Muscle of arm (tissue), 12 donors: ENCODE results near the gene LHFPL2. TPM values are rescaled to one million over a fixed set of nuclear protein-coding genes. Genes with fewer than 3 reads are reported as not detected.
A peak's percentile ranks its signal among the peaks of the same experiment; 100 is the strongest.

Experiments used
- DNase-seq: peaks from one replicate; pipeline ENCODE4 v3.0.0-alpha.2; 2013
- polyA plus RNA-seq, 12 donors: library from polyadenylated mRNA; unstranded; fragments of 120-200 nt; gene quantifications; one replicate each; pipeline ENCODE4 v1.2.1, GENCODE V29; 2013; ENCODE audit not compliant: insufficient read length in 12 of 12

Gene LHFPL2
- polyA plus RNA-seq, 12 donors, result 47.8 to 111 (median 57.5) TPM; not detected in 1

DNA sequence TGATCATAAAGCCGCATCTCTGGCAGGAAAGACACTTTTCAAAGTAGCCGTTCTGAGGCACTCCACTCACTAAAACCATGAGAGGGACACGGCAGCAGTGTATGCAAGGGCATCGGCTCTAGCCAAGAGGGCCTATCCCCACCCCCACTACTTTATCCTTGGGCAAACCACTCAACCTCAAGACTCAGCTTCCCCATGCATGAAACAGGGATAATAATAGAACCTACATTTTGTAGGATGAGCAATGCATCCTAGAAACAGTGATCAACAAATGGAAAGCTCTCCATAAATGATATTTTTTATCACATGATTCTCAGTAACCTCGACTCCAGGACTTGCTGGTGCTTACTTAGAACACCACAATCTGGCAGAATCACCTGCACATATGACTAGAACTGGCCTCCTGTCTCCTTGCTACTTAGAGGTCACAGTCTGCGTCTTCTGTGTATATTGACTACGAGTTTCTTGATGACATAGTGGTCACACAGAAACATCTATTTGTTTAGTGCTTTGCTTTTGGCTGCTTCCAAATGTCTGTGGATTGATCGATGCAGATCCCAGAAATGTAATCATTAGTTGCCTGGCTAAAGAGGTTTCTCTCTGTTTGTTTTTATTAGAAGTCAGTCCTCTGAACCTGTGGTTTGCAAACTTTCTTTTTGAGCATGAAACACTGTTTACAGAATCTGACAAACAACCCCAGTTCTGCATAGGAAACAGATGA is 102.1 kb downstream of the LHFPL2 start:
- DNase-seq, result no peak

DNA sequence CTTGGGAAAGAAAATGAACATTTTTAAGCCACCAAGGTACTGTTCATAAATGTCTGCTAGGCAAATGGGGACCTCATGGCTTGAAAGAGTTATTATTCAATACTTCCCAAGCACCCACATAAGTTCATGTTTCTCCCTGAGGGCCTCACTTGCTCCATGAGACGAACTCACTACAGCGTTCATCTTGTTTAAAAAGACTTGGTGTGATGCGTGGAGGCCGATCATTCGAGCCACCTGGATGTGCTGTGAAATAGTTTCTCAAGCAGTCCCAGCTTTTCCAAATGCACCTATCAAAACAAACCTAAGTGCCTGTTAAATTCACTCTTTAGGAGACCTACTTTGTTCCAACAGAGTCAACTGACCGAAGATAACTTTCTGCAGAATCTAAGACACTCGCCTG is 103.2 kb downstream of the LHFPL2 start:
- DNase-seq, result no peak

DNA sequence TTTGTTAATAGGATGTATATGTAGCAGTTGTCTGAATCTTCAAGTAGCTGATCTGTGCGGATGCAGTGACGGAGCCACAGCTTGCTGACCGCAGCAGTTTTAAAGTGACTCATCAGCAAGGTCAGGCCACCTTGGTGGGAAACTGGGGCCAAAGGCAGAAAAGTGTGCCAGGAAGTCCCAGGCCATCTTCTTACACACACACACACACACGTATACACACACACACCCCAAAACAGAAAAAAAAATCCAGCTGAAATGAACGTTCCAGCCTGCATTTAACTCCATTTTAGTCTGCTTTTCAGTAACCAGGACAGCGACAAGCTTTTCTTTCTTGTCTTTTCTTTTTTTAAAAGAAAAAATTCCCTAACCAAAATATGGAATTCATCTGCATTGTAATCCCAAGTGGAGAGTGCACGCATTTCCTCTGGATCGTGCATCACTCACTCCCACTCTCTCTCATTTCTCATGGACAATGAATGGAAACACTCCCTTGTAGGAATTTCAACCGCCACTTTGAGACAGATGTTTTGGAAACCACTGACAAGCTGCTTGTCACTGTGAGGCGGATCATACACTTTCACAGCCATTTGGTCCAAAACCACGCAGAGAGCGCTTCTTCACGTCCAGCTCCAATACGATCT is 103.9 kb downstream of the LHFPL2 start:
- peak; percentile 83 for DNase-seq

DNA sequence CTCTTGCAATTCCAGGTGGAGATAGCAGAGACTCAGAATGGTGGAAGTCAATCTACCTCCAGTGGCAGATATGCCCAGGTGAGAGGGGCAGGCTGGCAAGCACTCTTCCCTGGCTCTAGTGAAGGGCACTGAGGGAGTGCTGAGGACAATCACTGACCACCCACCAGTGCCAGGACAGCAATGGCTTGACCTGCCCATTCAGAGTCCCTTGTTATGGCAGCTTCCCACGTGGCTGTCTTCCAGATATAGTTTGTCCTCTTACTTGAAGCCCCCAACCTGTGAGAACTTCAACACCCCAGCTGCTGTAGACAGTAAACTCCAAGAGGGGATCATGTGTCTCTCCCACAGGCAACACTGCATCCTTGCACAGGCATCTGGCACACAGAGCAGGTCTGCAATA is 104.7 kb downstream of the LHFPL2 start:
- DNase-seq, result no peak

DNA sequence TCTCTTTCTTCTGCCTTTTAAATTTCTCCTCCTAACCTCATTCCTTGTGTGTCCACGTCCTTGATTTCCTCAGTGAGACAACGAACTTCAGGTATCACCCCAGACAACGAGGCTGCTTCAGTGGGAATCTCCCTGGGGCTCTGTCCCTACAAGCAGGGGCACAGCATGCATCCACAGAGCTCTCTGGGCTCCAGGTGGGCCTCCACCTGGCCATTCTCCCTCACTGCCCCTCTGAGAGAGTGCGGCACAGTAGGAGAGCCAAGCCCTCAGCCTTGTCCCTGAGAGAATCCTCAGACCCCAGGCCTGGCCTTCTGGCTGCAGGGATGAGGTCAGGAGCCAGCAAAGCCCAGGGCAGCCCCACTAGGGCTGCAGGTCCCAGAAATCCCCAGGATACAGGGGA is 105.3 kb downstream of the LHFPL2 start:
- DNase-seq, result no peak

DNA sequence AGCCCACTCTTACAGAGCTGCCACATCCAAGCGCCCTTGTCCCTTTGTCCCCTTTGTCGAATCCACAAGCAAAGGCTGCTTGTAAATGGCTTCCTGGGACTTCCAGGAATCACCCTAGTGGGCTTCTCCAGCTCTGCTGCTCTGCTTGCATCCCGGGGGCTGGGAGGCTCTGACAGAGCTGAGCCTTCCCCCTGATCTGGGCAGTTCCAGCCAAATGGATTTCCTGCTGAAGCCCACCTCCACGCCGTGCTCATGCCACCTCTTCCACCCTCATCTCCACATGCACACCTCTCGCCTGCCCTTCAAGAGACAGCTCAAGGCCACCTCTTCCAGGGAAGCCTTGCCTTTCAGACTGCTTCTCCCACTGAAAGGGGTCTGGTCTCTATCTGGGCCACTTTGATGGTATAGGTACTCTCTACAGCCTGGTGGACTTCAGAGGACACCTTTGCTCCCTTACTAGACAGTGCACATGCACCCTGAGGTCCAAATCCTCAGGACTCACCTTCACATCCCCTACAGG is 106.2 kb downstream of the LHFPL2 start:
- DNase-seq, result no peak

DNA sequence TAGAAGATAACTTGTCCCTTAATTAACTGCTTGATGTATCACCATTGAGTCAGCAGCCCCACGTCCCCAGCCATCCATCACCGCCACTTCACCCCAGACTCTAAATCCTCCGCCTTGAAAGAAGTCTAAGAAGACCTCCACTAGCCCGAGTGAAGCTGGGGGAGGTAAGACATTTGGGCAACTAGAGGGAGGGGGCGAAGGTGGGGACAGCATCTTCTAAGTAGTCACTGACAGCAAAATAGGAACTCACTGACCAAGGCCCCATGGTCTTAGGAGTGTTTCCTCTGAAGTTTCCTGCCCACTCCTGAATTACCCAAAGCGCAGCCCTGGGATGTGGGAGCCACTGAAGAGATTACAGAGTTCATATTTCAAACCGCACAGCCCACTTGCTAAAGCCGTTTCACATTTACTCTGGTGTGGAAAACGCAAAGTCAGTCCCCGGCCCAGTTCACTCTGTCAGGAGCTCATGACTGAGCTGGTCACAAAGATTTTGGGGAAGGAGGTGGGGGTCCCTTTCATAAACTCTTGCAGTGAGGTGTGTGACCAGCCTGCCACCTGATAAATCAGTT is 107.4 kb downstream of the LHFPL2 start:
- no peak for DNase-seq

DNA sequence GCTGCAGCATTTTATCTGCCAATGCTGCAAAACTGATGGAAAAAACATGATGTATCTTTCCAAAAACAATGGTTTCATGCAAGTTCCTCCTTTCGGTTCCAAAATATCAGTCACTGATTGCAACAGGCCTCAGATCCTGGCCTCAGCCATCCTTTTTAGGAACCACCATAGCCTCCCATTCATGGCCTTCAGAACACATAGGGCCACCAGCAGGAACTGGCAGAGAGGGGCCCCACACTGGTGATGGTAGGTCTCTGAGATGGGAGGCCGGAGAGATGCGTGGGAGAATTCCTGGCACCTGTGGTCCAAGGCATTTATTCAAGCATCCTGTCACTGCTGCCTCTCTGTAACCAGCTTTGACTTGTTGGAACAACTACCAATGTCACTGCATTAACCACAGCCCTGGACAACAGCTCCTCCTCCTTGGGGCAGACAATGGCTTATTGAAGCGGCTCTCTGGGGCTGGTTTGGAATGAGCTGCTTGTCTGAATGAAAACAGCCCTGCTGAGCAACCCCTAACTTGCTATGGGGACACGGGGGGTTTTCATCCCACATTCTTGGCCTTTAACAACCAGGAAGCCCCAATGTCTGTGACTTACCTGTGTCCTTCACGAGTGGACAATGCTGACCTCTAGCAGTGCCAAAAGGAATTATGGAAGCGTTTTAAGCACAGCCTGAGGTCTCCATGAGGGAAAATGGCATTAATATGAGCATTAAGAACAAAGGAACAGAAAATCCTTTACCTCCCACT is 108.1 kb downstream of the LHFPL2 start:
- DNase-seq, result peak; percentile 54

DNA sequence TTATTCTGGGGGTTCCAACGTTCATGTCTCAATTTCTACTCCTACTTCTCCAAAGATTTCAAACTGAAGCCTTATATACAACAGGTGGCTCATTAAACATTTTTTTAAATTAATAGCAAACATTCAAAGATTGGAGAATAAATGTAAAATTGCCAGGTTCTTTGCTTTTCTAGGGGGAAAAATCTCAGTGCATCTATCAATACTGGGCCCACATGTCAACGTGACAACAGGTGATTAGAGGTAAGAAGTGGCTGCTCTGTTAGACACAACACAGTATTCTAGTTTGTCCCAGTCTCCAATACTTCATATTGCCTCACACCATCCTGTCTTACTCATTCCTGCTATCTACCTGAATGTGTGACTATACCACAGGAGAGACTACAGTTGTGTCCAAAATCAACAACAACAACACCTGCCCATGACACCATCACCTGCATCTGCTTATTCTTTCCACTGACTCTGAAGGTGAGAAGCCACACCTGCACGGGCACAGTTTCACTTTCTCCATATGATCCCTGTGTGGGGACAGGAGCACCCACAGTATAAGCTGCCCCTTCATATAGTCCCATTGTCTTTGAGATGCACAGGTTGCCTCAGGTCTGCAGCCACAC is 110.2 kb downstream of the LHFPL2 start:
- no peak for DNase-seq

DNA sequence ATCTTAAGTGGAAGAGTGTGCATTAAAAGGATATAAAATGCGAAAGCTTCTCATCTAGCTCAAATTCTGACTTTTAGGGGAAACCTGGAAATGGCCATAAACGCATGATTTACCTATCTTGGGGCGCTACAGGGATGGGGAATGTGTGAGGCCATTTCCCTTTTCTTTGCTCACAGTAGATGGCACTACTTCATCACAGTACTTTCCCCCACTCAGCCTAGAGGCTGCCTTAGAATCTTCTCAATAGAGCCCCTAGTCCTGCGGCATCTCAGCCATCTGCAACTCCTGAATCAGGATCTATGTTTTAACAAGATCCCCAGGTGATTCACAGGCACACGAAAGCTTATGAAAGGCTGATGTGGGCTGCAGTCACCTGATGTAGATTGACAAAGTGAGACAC is 110.8 kb downstream of the LHFPL2 start:
- DNase-seq, result peak; percentile 62

DNA sequence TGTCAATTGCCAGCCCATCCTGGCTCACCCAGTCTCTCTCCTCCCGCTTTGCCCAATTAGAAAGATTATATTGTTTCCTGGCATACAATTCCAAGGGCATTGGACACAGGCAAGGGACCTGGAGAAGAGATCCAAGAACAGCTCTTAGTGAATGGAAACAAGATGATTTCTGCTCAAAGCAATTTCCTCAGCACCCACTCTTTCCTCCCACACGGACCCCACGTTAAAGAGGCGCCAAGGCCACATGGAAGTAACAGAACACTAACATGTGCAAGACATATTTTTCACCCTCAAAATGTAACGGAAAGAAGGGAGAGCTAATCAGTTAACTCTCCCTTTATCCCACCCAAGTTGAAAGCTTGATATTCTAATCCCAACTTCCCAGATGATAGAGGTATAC is 111.2 kb downstream of the LHFPL2 start:
- DNase-seq, result no peak

DNA sequence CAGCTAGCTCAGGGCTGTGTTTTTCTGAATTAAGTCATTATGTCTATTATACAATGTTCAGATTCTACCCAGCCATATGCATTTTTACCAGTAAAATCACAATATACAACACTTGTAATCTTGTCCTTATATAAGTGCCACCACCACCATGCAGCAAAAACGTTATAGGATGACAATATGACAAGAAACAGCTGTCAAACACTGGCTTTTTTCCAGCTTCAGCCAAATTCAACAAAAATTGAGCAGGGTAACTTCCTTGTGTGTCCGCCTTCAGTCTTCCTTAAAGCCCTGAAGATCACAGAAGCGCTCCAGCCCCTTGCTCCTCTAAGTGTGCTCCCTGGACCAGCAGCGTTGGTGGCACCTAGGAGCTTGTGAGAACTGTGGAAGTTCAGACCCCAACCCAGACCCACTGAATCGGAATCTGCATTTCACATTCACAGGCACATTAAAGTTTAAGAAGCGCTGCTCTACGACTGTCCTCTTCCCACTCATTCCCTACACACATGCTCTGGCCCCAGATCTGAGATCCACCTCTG is 111.8 kb downstream of the LHFPL2 start:
- DNase-seq, result no peak

DNA sequence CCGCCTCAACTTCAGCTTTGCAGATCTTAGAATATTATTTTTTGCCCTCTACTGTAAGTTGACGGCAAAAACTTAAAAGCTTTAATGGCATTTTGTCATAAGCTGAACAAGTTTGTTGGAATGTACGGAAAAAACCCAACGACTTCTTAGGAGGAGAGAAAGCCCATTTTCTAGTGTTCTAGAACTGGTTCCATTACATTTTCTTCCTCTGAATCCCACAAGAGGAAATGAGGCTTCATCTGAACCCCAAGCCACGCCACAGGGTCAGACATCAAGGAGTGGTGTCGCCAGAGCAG is 113.7 kb downstream of the LHFPL2 start:
- no peak for DNase-seq

DNA sequence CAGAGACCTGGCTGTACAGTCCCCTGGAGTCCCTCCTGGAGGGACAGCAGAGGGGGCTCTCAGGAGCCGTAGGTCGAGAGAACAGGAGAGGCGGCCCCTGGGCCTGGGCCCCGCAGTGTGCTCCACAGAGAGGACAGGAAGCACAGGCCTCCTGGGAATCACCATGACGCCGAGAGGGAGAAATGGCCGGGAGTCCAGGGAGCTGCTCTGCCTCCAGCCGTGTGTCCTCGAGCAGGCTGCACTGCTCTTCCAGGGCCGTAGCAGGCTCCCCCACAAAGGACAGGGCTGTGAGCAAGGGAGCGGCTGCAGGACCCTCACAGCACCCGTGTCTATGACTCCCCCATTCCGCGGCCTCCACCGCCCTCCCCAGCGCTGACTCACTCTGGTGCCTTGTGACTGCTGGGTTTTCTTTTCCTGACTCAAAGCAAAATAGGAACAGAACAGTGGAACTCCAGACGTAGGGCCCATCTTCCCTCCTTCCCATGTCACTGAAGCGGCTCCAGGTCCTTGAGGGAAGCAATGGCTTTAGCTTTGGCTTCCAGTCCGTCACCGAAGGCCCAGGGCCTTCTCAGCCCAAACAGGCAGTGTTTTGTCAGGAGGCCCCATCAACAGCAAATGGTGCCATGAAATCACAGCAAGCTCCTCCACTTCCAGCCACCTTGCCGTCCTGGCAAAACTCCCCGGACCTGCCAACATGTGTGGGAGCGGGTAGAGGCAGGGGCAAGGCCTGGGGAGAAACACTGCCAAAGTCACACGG is 114.2 kb downstream of the LHFPL2 start:
- DNase-seq, result no peak

DNA sequence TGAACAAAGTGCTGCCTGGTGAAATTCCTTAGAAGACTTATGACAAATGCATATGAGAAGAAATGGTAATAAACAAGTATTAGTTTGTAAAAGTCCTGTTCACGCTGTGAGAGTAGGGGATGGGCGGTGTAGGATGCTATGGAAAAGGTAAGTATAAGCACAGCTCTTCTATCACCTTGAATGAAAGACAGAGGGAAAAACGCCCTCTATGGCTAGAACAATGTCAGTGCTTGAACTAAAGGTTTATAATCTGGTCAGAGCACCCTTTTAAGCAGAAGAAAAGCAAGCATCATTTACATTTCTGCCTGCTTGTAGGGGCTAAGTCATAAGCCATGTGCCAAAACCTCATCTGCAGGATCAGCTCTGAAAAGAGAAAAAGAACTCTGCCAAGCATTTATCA is 115.2 kb downstream of the LHFPL2 start:
- DNase-seq, result no peak

DNA sequence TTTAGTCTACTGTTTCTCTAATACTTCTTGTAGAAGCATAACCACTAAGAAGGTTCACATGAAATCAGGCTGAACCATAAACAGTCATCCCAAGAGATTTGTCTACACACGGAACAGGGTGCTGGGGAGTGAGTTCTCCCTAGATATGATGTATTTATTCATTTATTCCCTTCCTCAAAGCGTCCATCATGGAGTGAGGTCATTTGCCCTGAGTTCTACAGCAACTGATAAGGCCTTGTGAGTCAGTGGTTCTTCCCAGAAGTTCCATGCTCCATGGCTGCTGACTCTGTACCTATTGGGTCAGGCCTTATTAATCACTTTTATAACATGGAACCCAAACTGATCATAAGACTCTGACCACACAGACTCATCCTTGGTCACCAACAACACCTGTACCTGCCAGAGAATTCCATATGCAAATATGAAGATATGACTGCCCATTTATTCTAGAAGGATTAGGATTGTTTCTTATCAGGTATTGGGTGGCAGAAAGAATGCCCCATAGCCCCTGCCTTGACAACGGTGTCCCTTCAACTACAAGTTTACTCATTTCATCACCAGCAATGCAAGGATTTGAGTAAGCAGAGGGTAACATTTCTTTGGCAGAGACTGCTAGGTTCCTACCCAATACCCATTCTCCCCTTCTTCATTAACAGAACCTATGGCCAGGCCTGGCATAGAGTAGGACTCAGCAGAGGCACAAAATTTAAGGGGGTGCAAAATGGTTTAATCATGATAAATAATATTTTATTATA is 118.1 kb downstream of the LHFPL2 start:
- no peak for DNase-seq

DNA sequence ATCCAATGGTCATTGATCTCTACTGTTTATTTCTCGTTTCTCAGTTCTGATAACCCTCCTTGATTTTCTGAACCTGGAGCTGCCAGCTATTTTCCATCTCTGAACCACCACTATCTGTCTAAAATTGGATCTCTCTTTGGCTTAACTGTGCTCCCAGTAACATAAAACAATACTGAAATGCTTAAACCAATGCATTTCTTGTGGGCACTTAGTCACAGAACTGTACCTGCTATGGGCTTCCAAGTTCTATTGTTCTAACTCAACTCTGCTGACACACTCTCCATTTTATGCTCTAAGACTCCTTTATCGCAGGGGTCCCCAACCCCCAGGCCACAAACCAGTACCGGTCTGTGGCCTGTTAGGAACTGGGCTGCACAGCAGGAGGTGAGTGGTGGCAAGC is 120.6 kb downstream of the LHFPL2 start:
- DNase-seq, result no peak

DNA sequence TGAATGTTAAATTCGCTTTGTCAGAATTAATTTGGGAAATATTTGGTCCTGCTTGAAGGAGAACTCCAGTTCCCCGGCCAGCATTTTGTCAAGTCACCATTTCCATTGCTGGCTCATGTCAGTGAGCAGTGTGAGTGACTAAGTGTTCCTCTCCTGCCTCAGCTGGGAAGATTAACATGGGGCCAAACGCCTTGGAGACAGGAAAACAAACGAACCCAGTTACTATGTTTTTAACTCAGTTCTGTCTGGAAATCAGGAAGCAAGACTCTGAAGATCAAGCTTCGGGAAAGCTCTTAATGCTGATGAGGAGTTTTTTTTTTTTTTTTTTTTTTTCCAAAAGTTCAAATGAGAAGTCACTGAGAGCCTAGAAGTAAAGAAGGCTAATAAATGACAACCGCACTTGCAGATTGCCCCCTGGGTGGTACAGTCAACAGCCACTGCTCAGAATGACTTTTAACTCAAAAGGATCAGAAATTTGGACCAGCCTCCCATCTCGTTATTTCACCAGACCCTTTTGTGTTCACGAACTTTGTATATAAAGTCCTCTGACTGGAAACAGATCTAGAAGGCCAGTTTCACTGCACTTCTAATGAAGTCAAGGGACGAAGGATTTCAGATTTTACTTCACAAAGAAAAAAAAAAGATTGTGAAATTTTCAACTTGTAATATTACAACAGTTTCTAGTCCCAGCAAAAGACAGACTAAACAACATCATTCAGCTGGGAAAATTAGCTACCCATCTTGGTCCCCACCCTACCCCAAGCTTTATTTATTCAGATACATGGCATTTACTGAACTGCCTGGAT is 121.3 kb downstream of the LHFPL2 start:
- peak; percentile 92 for DNase-seq

DNA sequence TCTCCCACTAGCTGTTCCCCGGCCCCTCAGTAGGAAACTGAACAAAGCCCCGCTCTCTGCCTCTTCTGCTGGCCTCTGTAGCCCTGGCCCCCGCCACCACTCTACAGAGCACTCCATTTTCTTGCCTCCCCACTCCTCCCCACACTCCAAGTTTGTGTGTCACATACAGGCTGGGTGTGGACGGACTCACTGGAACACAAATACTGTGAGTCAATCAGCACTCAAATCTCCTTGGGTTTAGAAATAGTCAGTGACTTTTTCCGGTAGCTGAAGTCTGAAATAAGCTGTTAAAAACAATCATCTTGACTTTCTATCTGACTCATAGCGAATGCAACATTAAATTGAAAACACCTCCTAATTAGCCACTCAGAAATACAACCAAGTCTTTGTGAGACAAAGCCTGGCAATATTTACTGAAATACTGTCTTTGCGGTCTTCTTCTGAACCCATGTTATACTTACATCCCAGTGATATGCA is 122.5 kb downstream of the LHFPL2 start:
- no peak for DNase-seq
